RWPE1 (cell line): ENCODE data around the gene BAHD1.

Experiments used
- CTCF ChIA-PET: fragments of 350-600 bp; sonication (Branson Sonifier 250); formaldehyde crosslinking; extraction: SDS; loops from one replicate; lab custom pipeline; 2021; lab: Yijun Ruan, JAX
- POLR2A ChIA-PET: fragments of 400-600 bp; formaldehyde crosslinking; extraction: SDS; loops from one replicate; lab custom pipeline; 2020; ENCODE audit warnings: antibody characterized with exemption; ENCODE audit not compliant: low non-redundant PET; lab: Yijun Ruan, JAX
- DNase-seq: peaks from one replicate; pipeline ENCODE4 v3.0.0; 2012; ENCODE audit warnings: low spot score
- H3K27ac ChIP-seq: fragments of 450-650 bp; 2 replicates; pipeline ENCODE4 v1.5.1; 2017
- CTCF ChIP-seq: fragments of 450-650 bp; conservative IDR thresholded peaks from 2 replicates; pipeline ENCODE4 v1.5.1; 2017; ENCODE audit warnings: low read depth, mild to moderate bottlenecking

BAHD1 gene

GRCh38 chr15:40467261-40467615, 26.5 kb downstream of the BAHD1 start:
- TF ChIP-seq CTCF: no peak

DNA sequence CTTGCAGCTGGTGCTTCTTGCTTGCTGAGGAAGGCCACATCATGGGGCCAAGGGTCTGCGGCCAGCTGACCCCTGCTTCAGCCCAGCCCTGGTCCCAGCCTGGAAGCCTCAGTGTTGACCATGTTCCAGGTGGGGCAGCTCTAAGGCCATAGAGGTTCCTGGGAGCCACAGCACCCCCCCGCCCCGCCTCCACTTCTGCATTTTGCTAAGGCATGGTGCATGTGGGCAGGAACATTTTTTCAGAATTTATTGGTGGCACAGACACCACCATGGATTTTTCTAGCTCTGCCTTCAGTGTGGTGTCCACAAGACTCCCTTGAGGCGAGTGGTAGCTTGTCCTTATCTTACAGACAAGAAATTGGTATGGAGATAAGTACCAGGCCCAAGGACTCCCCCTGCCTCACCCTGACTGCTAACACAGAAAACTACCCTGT, 28.2 kb downstream of the BAHD1 start:
- peak overlapping the region; percentile 79 for H3K27ac ChIP-seq
- ChIA-PET CTCF (interaction anchor here (0.5 to 1.0 kb wide), 2 partner anchors 9 to 524 kb away, joined by 3 to 4 read pairs; no protein-coding TSS in a partner anchor), POLR2A (no interaction called here)
- no peak for TF ChIP-seq CTCF
- no peak for DNase-seq

More at GRCh38 chr15:40467261-40467615, 26.5 kb downstream of the BAHD1 start:
- ChIA-PET CTCF (interaction anchor here (0.6 to 0.9 kb wide), 2 partner anchors 10 to 188 kb away, joined by 3 read pairs; no protein-coding TSS in a partner anchor), POLR2A (no interaction called here)
- peak overlapping the region; percentile 39 for H3K27ac ChIP-seq
- no peak for DNase-seq

- peak overlapping the region; percentile 79 for H3K27ac ChIP-seq
- ChIA-PET POLR2A (interaction anchor here (0.5 to 0.8 kb wide), 3 partner anchors 15 to 42 kb away, joined by 6 to 7 read pairs (median 6); no protein-coding TSS in a partner anchor), CTCF (interaction anchor here (0.7 to 0.8 kb wide), 2 partner anchors 15 to 29 kb away, joined by 4 read pairs; no protein-coding TSS in a partner anchor)
- no peak for TF ChIP-seq CTCF
- no peak for DNase-seq
Observed at GRCh38 chr15:40469776-40470390, 29.1 kb downstream of the BAHD1 start.

DNA sequence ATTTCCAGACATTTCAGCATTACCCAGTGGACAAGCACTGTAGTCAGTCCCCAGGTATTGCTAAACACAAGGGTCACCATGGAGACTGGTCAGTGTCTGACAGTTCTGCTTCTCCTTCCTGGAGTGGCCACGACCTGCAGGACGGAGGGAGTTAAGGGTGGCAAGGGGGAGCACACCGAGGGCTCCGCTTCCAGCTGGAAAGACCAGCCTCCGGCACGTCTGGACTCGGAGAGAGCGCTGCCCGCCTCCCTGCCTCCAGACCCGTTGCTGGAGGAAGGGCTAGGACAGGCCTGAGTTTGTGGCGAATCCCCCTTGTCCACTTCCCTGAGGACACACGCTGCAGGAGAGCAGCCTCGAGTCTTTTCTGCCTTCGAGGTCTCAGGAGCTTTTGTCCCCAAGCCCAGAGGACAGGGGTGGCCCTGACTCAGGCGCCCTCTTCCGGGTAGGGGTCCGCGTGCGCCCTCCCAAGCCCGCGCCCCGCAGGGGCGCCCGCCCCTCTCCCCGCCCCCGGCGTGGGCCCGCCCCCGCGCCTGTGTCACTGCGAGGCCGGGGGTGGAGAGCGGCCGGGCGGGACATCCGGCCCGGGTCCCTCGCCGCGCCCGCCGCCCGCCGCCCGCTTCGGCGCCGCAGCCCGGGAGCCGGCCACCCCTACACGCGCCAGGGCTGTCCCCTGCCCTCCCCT, 29.8 kb downstream of the BAHD1 start, which contains the start of gene CHST14:
Gene CHST14 (plus strand): TSS at position 562 of the 682 bp plus-strand sequence. CDS start 230 bp downstream, outside the sequence.
- H3K27ac ChIP-seq: peak within 1 kb of the TSS; percentile 79
- ChIA-PET CTCF (interaction anchor here (0.7 to 0.8 kb wide), 2 partner anchors 15 to 29 kb away, joined by 4 read pairs; no protein-coding TSS in a partner anchor), POLR2A (interaction anchor here (0.5 to 0.8 kb wide), 2 partner anchors 16 to 42 kb away, joined by 6 to 7 read pairs; no protein-coding TSS in a partner anchor)
- peak; percentile 59 for DNase-seq
- no peak for TF ChIP-seq CTCF

DNA sequence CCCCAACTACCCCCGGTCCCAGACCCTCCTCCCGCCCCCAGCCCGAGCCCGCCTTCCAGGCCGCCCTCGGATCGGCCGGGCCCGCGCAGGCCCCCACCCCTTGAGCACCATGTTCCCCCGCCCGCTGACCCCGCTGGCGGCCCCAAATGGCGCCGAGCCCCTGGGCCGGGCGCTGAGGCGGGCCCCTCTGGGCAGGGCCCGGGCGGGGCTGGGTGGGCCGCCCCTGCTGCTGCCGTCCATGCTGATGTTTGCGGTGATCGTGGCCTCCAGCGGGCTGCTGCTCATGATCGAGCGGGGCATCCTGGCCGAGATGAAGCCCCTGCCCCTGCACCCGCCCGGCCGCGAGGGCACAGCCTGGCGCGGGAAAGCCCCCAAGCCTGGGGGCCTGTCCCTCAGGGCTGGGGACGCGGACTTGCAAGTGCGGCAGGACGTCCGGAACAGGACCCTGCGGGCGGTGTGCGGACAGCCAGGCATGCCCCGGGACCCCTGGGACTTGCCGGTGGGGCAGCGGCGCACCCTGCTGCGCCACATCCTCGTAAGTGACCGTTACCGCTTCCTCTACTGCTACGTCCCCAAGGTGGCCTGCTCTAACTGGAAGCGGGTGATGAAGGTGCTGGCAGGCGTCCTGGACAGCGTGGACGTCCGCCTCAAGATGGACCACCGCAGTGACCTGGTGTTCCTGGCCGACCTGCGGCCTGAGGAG, 30.5 kb downstream of the BAHD1 start:
- DNase-seq: no peak
- POLR2A ChIA-PET: interaction anchor here (0.8 kb wide), 1 partner anchor 16 kb away, joined by 7 read pairs; no protein-coding TSS in a partner anchor
- H3K27ac ChIP-seq: peak overlapping the region; percentile 79
- CTCF ChIA-PET: interaction anchor here (0.7 kb wide), 1 partner anchor 41 kb away, joined by 3 read pairs; no protein-coding TSS in a partner anchor
- no peak for TF ChIP-seq CTCF

DNA sequence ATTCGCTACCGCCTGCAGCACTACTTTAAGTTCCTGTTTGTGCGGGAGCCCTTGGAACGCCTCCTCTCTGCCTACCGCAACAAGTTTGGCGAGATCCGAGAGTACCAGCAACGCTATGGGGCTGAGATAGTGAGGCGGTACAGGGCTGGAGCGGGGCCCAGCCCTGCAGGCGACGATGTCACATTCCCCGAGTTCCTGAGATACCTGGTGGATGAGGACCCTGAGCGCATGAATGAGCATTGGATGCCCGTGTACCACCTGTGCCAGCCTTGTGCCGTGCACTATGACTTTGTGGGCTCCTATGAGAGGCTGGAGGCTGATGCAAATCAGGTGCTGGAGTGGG, 31.0 kb downstream of the BAHD1 start:
- peak overlapping the region; percentile 79 for H3K27ac ChIP-seq
- POLR2A ChIA-PET: no interaction called here
- CTCF ChIA-PET: interaction anchor here (0.7 kb wide), 2 partner anchors 42 to 57 kb away, joined by 3 read pairs; no protein-coding TSS in a partner anchor

More for the DNA sequence above, 31.0 kb downstream of the BAHD1 start:
- TF ChIP-seq CTCF: no peak
- DNase-seq: no peak
